Measurements from ENCODE around the gene RPIA. TPM values are rescaled to one million over a fixed set of nuclear protein-coding genes. Genes with fewer than 3 reads are reported as not detected.

Gene RPIA
- total and polyA plus RNA-seq, 2 of the 13 experiments (the other 11 are each of a cell fraction or from before 2014, with no cell fraction given), result 13.3 to 23.9 TPM

- 0 out of 2 replicates have a peak, but pooled peaks have one; percentile 78 for TF ChIP-seq ZBTB39 (CRISPR knock-in tag; IDR thresholded peaks at IDR 0.05)
- no peak; the same call in 1 of the 2 replicates for TF ChIP-seq FOXO1 (CRISPR knock-in tag; IDR thresholded peaks at IDR 0.05)
- TF ChIP-seq MLLT10 (CRISPR knock-in tag; IDR thresholded peaks at IDR 0.05), result no peak
- TF ChIP-seq CAMTA2 (CRISPR knock-in tag; IDR thresholded peaks at IDR 0.05; ENCODE audit: borderline replicate concordance), result no peak; the same call in 1 of the 2 replicates
- peak; percentile 59; the same call in 1 of the 2 replicates for TF ChIP-seq TSC22D2 (CRISPR knock-in tag; IDR thresholded peaks at IDR 0.05; ENCODE audit: borderline replicate concordance)
- TF ChIP-seq ARID2 (CRISPR knock-in tag; IDR thresholded peaks at IDR 0.05; ENCODE audit: borderline replicate concordance), result peak; percentile 60; the same call in 1 of the 2 replicates
- peak; percentile 82 for TF ChIP-seq MEIS1 (CRISPR knock-in tag; IDR thresholded peaks at IDR 0.05; ENCODE audit: borderline replicate concordance)
- no peak for TF ChIP-seq SRSF9 (IDR thresholded peaks at IDR 0.05; ENCODE audit: borderline replicate concordance, insufficient read depth, low read depth, low read length, poor library complexity, severe bottlenecking)
- TF ChIP-seq U2AF2 (IDR thresholded peaks at IDR 0.05; ENCODE audit: low read depth, low read length), result no peak
- TF ChIP-seq, protein P1, sequence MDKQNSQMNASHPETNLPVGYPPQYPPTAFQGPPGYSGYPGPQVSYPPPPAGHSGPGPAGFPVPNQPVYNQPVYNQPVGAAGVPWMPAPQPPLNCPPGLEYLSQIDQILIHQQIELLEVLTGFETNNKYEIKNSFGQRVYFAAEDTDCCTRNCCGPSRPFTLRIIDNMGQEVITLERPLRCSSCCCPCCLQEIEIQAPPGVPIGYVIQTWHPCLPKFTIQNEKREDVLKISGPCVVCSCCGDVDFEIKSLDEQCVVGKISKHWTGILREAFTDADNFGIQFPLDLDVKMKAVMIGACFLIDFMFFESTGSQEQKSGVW (CRISPR knock-in tag; IDR thresholded peaks at IDR 0.05; ENCODE audit: borderline replicate concordance), result no peak
- TF ChIP-seq ETV6 (CRISPR knock-in tag; conservative IDR thresholded peaks at IDR 0.05), result peak; percentile 90
- TF ChIP-seq, protein P2, sequence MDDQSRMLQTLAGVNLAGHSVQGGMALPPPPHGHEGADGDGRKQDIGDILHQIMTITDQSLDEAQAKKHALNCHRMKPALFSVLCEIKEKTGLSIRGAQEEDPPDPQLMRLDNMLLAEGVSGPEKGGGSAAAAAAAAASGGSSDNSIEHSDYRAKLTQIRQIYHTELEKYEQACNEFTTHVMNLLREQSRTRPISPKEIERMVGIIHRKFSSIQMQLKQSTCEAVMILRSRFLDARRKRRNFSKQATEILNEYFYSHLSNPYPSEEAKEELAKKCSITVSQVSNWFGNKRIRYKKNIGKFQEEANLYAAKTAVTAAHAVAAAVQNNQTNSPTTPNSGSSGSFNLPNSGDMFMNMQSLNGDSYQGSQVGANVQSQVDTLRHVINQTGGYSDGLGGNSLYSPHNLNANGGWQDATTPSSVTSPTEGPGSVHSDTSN (CRISPR knock-in tag; IDR thresholded peaks at IDR 0.05; ENCODE audit: borderline replicate concordance), result no peak
- no peak for TF ChIP-seq ZNF101 (CRISPR knock-in tag; IDR thresholded peaks at IDR 0.05; ENCODE audit: borderline replicate concordance, low read depth)
- peak; percentile 96 for TF ChIP-seq KDM2A (CRISPR knock-in tag; IDR thresholded peaks at IDR 0.05; ENCODE audit: borderline replicate concordance, low read depth)
- TF ChIP-seq, protein P3, sequence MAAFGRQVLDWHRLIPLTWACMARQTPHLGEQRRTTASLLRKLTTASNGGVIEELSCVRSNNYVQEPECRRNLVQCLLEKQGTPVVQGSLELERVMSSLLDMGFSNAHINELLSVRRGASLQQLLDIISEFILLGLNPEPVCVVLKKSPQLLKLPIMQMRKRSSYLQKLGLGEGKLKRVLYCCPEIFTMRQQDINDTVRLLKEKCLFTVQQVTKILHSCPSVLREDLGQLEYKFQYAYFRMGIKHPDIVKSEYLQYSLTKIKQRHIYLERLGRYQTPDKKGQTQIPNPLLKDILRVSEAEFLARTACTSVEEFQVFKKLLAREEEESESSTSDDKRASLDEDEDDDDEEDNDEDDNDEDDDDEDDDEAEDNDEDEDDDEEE (CRISPR knock-in tag; IDR thresholded peaks at IDR 0.05), result no peak
- TF ChIP-seq NCOA1 (CRISPR knock-in tag; IDR thresholded peaks at IDR 0.05), result peak; percentile 89
- peak; percentile 71 for TF ChIP-seq DRAP1 (CRISPR knock-in tag; IDR thresholded peaks at IDR 0.05)
- TF ChIP-seq ZNF704 (CRISPR knock-in tag; IDR thresholded peaks at IDR 0.05; ENCODE audit: borderline replicate concordance), result peak; percentile 95
- TF ChIP-seq, protein P4, sequence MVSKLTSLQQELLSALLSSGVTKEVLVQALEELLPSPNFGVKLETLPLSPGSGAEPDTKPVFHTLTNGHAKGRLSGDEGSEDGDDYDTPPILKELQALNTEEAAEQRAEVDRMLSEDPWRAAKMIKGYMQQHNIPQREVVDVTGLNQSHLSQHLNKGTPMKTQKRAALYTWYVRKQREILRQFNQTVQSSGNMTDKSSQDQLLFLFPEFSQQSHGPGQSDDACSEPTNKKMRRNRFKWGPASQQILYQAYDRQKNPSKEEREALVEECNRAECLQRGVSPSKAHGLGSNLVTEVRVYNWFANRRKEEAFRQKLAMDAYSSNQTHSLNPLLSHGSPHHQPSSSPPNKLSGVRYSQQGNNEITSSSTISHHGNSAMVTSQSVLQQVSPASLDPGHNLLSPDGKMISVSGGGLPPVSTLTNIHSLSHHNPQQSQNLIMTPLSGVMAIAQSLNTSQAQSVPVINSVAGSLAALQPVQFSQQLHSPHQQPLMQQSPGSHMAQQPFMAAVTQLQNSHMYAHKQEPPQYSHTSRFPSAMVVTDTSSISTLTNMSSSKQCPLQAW (CRISPR knock-in tag; IDR thresholded peaks at IDR 0.05), result peak; percentile 91
These were observed at the start of gene RPIA (continued) for GRCh38 chr2:88691339-88692183.

Measured in HepG2 (cell line).